CD14-positive monocyte (primary cell): ENCODE data around the gene CDC45. TPM values are rescaled to one million over a fixed set of nuclear protein-coding genes. Genes with fewer than 3 reads are reported as not detected.

Experiments used
- DNase-seq, 3 donors: peaks; one replicate each; pipeline ENCODE4 v3.0.0-alpha.2; 2011 to 2022
- H2AFZ ChIP-seq: 2 replicates; pipeline ENCODE4 v1.6.0; 2012; ENCODE audit warnings: mild to moderate bottlenecking, low read depth, low read length, inconsistent platforms; ENCODE audit not compliant: insufficient read depth, poor library complexity, severe bottlenecking
- H3K27ac ChIP-seq, 2 donors: 1 replicate in 1 of 2; 2 replicates in 1 of 2; pipeline ENCODE4 v1.5.1; 2012 to 2013; ENCODE audit warnings: low read length in 2 of 2, control low read depth in 1 of 2, inconsistent platforms in 1 of 2, low read depth in 1 of 2, mild to moderate bottlenecking in 1 of 2
- H3K27me3 ChIP-seq, 2 donors: one replicate each; pipeline versions ENCODE4 v1.6.0 to v1.6.1; 2011 to 2013; ENCODE audit warnings: low read length in 2 of 2; ENCODE audit not compliant: control insufficient read depth in 2 of 2, insufficient read depth in 2 of 2
- H3K36me3 ChIP-seq, 2 donors: replicated peaks in 1 of 2; 1 replicate in 1 of 2; 2 replicates in 1 of 2; pipeline versions ENCODE4 v1.5.1 to v1.6.1; 2012 to 2013; ENCODE audit warnings: low read length in 2 of 2, control low read depth in 1 of 2, inconsistent platforms in 1 of 2, mild to moderate bottlenecking in 1 of 2; ENCODE audit not compliant: insufficient read depth in 2 of 2, control insufficient read depth in 1 of 2
- H3K4me1 ChIP-seq, 2 donors: 1 replicate in 1 of 2; 2 replicates in 1 of 2; pipeline versions ENCODE4 v1.5.1 to v1.6.1; 2012 to 2013; ENCODE audit warnings: low read length in 2 of 2, control low read depth in 1 of 2, inconsistent platforms in 1 of 2, mild to moderate bottlenecking in 1 of 2, moderate library complexity in 1 of 2; ENCODE audit not compliant: insufficient read depth in 2 of 2, control insufficient read depth in 1 of 2
- H3K4me2 ChIP-seq: replicated peaks from 2 replicates; pipeline ENCODE3; 2012; ENCODE audit warnings: low read length, moderate library complexity, mild to moderate bottlenecking; ENCODE audit not compliant: poor library complexity, severe bottlenecking; ENCODE audit errors: extremely low read depth
- H3K4me3 ChIP-seq, 3 experiments: fragments of 200-600 bp in 1 of 3; sonication (generic) in 1 of 3; replicated peaks in 1 of 3; 1 replicate in 2 of 3; 2 replicates in 1 of 3; pipeline ENCODE4 v1.5.1; 2011 to 2013; ENCODE audit warnings: low read length in 3 of 3, mild to moderate bottlenecking in 3 of 3, control low read depth in 2 of 3, low read depth in 2 of 3, inconsistent platforms in 1 of 3, moderate library complexity in 1 of 3
- H3K79me2 ChIP-seq: 2 replicates; pipeline ENCODE4 v1.6.0; 2012; ENCODE audit warnings: mild to moderate bottlenecking, control low read depth, inconsistent platforms, low read length, moderate library complexity; ENCODE audit not compliant: insufficient read depth
- H3K9ac ChIP-seq: 2 replicates; pipeline ENCODE4 v1.6.0; 2017; ENCODE audit warnings: low read length, mild to moderate bottlenecking; ENCODE audit not compliant: insufficient read depth, poor library complexity, severe bottlenecking
- H3K9me3 ChIP-seq, 2 donors: replicated peaks in 1 of 2; 1 replicate in 1 of 2; 2 replicates in 1 of 2; pipeline versions ENCODE4 v1.5.1 to v1.6.1; 2012 to 2013; ENCODE audit warnings: low read length in 2 of 2, control low read depth in 1 of 2; ENCODE audit not compliant: control insufficient read depth in 1 of 2, insufficient read depth in 1 of 2
- H4K20me1 ChIP-seq: 2 replicates; pipeline ENCODE4 v1.6.0; 2012; ENCODE audit warnings: mild to moderate bottlenecking, low read length, control low read depth, moderate library complexity; ENCODE audit not compliant: insufficient read depth
- H3K27ac Mint-ChIP-seq, 7 donors: one replicate each; pipeline ENCODE4 v1.8.0; 2020; ENCODE audit warnings: mild to moderate bottlenecking in 7 of 7, mixed read lengths in 7 of 7, moderate library complexity in 6 of 7, inconsistent platforms in 2 of 7
- H3K27me3 Mint-ChIP-seq, 3 donors: one replicate each; pipeline ENCODE4 v1.8.0; 2021 to 2022; ENCODE audit warnings: low read depth in 3 of 3, mild to moderate bottlenecking in 3 of 3, mixed read lengths in 3 of 3, moderate library complexity in 3 of 3, inconsistent platforms in 1 of 3
- H3K36me3 Mint-ChIP-seq, 2 donors: one replicate each; pipeline ENCODE4 v1.8.0; 2020; ENCODE audit warnings: mixed read lengths in 2 of 2, inconsistent platforms in 1 of 2, mild to moderate bottlenecking in 1 of 2
- H3K4me1 Mint-ChIP-seq: one replicate; pipeline ENCODE4 v1.8.0; 2020; ENCODE audit warnings: mild to moderate bottlenecking, mixed read lengths
- H3K4me3 Mint-ChIP-seq, 2 donors: one replicate each; pipeline ENCODE4 v1.8.0; 2020; ENCODE audit warnings: mild to moderate bottlenecking in 2 of 2, mixed read lengths in 2 of 2, moderate library complexity in 1 of 2
- H3K9me3 Mint-ChIP-seq, 7 donors: one replicate each; pipeline ENCODE4 v1.8.0; 2020 to 2022; ENCODE audit warnings: mixed read lengths in 7 of 7, mild to moderate bottlenecking in 6 of 7, moderate library complexity in 6 of 7, inconsistent platforms in 2 of 7
- CTCF ChIP-seq: fragments of 200-600 bp; IDR thresholded peaks from one replicate; pipeline ENCODE4 v1.8.0; 2022; ENCODE audit warnings: antibody characterized with exemption, mild to moderate bottlenecking
- WGBS: methylation state at CpG from one replicate; pipeline ENCODE4 v1.1.5; 2013; ENCODE audit warnings: missing lambda C conversion rate; ENCODE audit not compliant: insufficient coverage; 5-methylcytosine and 5-hydroxymethylcytosine counted together
- intact Hi-C, 2 donors: fragments of 100-400 bp; cut with micrococcal nuclease; formaldehyde crosslinking; loops; one replicate each; pipeline versions ENCODE4 v1.15.0 to v1.15.1; 2023
- polyA plus RNA-seq, 3 donors: library from polyadenylated mRNA; depleted of rRNA in 1 of 3; unstranded in 2 of 3; stranded (reverse) in 1 of 3; fragments of 300-500 nt in 2 of 3; fragments of >200 nt in 1 of 3; fragmentation: Illumina TruSeq in 2 of 3; gene quantifications; 1 replicate in 2 of 3; 2 replicates in 1 of 3; pipeline ENCODE4 v1.2.3, GENCODE V29; 2012 to 2021

CDC45 gene
- polyA plus RNA-seq, 3 donors: 0.04 TPM; not detected in 2

- no peaks in the 10 kb centered on the region for H3K36me3 ChIP-seq
- TF ChIP-seq CTCF: no peak
- no peak overlapping the region for H3K9ac ChIP-seq
- H3K4me3 ChIP-seq: no peak overlapping the region
- no peak for DNase-seq
- H3K79me2 ChIP-seq: no peaks in the 10 kb centered on the region
- H3K36me3 Mint-ChIP-seq: no peaks in the 10 kb centered on the region
- H3K4me1 ChIP-seq: peaks cover 9 to 11% of the 10 kb centered on the region in 2 donors
- H3K4me3 Mint-ChIP-seq: no peak overlapping the region
- H2AFZ ChIP-seq: no peak overlapping the region
- H3K9me3 Mint-ChIP-seq: peaks cover 0 to 10% (median 0%) of the 10 kb centered on the region in 7 donors
- H4K20me1 ChIP-seq: no peaks in the 10 kb centered on the region
- WGBS: 89% methylated on average over 7 of the region's 9 CpGs
- no peak overlapping the region for H3K4me2 ChIP-seq
- H3K9me3 ChIP-seq: no peaks in the 10 kb centered on the region
- H3K27me3 Mint-ChIP-seq: peaks cover 2 to 4% (median 2%) of the 10 kb centered on the region in 3 donors
- H3K27ac ChIP-seq: no peak overlapping the region
- intact Hi-C loops: no loop called here
- H3K4me1 Mint-ChIP-seq: peaks cover 10% of the 10 kb centered on the region
- H3K27me3 ChIP-seq: no peaks in the 10 kb centered on the region
- H3K27ac Mint-ChIP-seq: peak overlapping the region in 2 of 7 donors; percentile 36 to 76
Measured at GRCh38 chr22:19568337-19569275, 88.9 kb downstream of the CDC45 start.

- no peak overlapping the region for H3K9ac ChIP-seq
- H3K27me3 ChIP-seq: no peaks in the 10 kb centered on the region
- no peak overlapping the region for H3K4me2 ChIP-seq
- Mint-ChIP-seq H3K27ac (peak overlapping the region in 1 of 7 donors; percentile 35), H3K4me3 (no peak overlapping the region), H3K4me1 (peaks cover 10% of the 10 kb centered on the region), H3K36me3 (no peaks in the 10 kb centered on the region), H3K27me3 (peaks cover 2 to 6% (median 2%) of the 10 kb centered on the region in 3 donors), H3K9me3 (peaks cover 0 to 6% (median 0%) of the 10 kb centered on the region in 7 donors)
- no peaks in the 10 kb centered on the region for H4K20me1 ChIP-seq
- no peak overlapping the region for H3K27ac ChIP-seq
- no CpG with 5 or more reads among the region's 1 CpG for WGBS
- H2AFZ ChIP-seq: no peak overlapping the region
- H3K79me2 ChIP-seq: no peaks in the 10 kb centered on the region
- no peaks in the 10 kb centered on the region for H3K9me3 ChIP-seq
- peaks cover 9 to 11% of the 10 kb centered on the region in 2 donors for H3K4me1 ChIP-seq
- H3K36me3 ChIP-seq: no peaks in the 10 kb centered on the region
- H3K4me3 ChIP-seq: no peak overlapping the region
- no peak for TF ChIP-seq CTCF
- DNase-seq: no peak
- intact Hi-C loops: no loop called here
Measured at GRCh38 chr22:19569276-19569640, 89.5 kb downstream of the CDC45 start.
